NCI-H2227 treated with DMSO at 0.1 percent for 48 hours (cell line): ENCODE results near the gene TNFRSF25.
"Not testable (repeated sequence)": the region's sequence is repeated elsewhere in the genome, so short reads cannot be mapped to it uniquely, and the experiment has no call there.

Source experiments
- DNase-seq: peaks from one replicate; lab custom pipeline; 2025; lab: John Stamatoyannopoulos, UW

Gene TNFRSF25

DNA sequence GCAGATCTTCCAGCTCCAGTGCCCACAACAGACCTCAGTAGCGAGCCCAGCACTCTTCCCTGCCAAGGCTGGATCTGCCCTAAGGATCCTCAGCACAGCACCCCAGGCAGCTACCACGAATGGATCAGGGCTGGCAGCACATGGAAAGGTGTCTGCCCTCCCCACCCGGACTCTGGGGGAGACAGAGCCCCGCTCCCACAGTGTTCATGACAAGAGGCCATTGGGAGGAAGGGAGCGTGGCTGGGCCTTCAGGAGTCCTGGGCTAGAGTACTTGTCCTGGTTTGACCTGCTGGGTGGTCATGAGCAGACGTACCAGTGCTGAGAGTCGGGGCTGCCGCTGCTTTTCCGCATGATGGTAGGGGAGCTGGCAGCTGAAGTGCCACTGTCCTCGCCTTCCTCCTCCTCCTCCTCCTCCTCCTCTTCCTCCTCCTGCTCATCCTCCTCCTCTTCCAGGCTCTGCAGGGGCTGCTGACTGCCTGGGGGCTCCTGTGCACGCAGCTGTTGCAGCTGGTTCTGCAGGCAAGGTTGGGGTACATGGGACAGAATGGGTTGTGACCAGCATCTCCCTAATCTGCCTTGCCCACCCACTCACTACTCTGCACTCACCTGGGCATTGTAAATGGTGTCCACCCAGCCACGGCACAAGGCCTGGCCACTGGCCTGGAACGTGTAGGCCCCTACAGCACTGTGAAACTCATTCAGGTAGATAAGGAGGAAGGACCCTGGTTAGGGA, 2.9 kb upstream of the TNFRSF25 start:
- DNase-seq: no peak

DNA sequence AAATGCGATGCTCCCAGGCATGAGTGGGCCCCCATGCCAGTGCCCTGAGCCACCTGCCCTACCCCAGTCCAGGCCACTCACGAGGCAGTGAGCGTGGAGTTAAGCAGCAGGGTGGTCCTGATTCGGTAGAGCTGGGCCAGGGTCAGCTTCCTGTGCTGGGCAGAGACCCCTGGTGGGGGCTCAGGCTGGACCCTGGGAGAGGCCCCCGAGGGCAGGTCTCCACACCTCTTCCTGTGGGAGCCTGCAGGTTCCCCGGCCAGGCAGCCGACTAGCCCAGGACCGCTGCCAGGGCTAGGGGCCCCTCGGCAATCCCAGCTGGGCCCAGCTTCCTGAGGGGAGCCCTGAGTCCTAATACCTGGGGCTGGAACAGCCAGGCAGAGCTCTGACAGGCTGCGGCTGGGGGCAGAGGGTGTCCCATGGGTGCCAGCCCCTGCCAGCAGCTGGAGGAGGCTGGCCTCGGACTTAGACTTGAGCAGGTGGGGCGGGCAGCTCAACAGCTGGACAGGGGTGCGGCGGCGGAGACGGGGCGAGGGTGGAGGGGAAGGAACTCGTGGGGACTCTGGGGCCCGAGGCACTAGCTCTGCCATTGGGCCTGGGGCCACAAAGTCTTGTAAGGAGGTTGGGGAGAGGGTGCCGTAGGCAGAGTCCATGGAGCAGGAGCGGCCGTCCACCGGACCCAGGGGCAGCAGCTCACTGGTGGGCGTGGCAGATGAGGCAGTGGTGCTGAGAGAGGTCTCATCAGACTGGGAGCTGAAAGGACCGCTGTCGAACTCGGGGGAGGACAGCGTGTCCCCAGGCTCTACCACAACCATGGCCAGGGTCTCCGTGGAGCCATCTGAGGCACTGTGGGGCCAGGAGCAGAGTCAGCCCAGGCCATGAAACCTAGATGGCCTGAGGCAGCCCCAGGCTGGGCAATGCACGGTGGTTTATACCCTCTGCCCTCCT, 2.0 kb upstream of the TNFRSF25 start:
- DNase-seq: no peak

DNA sequence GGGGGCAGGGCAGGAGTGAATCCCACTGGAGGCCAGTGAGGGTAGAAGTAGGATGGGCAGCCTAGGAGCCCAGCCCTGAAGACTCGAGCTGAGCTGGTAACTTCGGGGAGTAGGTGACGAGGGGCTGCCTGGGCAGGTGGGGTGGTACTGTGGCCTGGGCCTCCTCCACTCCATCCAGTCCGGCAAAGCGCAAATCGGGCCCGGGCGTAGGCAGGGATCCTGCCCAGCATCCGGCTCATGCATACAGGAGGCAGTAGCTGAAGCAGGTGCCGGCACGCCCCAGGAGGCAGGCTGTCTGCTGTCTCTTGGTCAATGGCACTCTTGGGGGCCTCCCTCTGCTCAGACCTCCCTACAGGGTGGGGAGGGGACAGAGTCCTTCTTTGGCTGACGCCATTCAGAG, 1.3 kb upstream of the TNFRSF25 start:
- DNase-seq: no peak

DNA sequence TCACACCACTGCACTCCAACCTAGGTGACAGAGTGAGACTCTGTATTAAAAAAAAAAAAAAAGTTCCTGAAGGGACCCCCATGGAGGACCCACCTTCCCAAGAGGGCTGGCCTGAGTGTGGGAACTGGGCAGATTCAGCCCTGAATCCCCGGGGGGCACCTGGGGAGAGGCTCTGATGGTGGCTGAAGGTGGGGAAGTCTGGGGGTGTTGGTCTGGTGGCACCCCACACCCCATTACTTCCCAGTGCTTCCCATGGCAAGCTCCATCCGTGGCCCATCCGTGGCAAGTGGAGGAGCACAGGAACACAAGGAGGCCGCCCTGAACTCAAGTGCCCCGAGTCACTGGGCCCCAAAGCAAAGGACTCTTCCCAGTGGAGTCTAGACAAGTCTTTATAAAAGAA, 778 bp upstream of the TNFRSF25 start:
- DNase-seq: no peak

DNA sequence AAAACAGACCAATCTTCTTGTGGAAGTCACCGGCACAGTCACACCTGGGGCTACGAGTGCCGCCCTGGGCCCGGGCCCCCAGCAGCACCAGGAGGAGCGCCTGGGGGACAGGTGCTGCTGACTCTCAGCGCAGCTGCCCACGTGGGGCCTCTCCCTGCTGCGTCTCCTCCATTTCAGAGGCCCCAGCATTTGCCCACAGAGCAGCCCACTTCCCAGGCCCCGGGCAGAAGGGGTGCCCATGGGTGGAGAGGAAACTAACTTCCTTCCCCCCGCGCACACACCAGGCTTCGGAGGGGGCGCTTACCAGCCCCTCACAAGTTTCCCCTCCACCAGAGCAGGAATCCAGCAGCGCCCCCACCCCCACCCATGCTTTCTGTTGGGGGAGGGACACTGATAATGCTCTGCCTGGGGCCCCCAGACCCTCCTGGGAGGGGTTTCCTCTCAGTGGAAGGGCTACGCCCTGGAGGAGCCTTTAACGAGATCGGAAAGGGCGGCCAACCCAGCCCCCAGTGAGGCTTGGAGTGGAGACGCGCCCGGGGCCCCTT, 440 bp downstream of the TNFRSF25 start:
- no peak for DNase-seq

DNA sequence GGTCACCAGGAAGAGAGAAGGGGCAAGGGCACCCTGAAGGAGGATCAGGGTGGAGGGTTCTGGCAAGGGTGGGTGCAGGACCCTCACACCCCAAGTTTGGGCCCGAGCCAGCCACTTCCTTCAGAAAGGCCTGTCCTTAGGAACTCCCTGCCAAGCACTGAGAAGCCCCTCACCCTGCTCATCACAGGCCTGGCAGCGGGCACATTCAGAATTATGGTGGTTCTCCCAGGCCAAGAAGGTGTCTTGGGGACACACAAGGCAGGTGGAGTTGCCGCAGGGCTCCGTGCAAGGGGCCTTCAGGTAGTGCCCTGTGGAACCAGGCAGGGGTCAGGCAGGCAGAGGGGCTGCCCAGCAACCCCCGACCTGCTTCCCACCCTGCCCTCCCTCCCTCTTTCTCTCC, 1.1 kb downstream of the TNFRSF25 start:
- no peak for DNase-seq

DNA sequence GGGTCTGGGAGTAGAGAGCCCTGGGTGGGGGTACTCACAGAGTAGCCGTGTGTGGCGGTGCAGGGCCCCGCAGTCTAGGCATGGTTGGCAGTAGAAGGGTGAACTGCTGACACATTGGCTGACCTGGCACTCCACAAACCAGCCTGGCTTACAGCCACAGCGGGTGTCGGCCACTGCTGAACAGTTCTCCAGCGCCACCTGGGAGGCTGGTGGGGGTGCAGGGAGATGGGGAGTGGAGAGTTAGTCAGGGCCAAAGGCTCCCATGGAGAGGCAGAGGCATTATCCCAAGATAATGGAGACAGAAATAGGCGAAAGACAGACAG, 1.5 kb downstream of the TNFRSF25 start:
- DNase-seq: no peak

DNA sequence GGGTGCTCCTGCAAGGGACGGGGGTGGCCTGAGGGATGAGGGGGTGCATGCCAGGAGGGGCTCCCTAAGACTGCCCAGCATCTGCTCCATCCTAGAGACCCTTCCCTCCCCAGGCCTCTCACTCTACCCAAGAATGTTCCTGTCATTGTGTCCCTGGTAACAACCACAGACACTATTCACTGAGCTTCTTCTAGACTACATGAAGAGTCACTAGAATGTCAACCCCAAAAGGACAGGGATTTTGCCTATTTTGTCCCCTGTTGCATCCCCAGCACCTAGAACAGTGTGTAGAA, 2.9 kb downstream of the TNFRSF25 start:
- no peak for DNase-seq

DNA sequence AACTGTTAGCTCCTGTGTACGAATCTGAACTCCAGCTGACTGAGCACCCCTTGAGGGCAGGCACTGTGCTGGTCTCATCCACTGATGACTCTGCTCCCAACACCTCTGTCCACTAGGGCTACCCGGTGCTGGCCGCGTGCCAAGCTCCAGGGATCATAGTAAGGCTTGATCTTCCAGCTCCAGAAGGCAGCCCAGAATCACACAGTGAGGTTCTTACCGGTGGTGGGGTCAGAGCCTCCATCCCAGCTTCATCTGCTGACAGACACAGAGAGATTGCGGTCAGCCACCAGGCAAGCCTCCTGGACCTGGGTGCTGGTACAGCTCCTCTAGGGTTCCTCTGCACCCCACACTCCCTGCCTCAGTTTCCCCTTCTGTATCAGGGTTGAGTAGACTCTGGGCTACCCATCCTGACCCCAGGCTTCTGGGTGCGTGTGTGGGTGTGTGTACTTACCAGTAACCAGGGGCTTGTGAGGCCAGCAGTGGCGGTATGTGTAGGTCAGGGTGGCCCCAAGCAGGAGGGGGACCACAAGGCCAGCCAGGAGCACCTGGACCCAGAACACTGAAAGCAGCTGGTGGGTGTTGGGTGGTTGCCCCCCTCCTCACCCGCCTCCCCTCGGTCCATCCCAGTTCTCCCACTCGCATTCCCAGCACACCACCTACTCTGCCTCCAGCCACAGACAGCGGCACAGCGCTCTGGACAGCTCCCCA, 3.4 kb downstream of the TNFRSF25 start:
- no peak for DNase-seq

DNA sequence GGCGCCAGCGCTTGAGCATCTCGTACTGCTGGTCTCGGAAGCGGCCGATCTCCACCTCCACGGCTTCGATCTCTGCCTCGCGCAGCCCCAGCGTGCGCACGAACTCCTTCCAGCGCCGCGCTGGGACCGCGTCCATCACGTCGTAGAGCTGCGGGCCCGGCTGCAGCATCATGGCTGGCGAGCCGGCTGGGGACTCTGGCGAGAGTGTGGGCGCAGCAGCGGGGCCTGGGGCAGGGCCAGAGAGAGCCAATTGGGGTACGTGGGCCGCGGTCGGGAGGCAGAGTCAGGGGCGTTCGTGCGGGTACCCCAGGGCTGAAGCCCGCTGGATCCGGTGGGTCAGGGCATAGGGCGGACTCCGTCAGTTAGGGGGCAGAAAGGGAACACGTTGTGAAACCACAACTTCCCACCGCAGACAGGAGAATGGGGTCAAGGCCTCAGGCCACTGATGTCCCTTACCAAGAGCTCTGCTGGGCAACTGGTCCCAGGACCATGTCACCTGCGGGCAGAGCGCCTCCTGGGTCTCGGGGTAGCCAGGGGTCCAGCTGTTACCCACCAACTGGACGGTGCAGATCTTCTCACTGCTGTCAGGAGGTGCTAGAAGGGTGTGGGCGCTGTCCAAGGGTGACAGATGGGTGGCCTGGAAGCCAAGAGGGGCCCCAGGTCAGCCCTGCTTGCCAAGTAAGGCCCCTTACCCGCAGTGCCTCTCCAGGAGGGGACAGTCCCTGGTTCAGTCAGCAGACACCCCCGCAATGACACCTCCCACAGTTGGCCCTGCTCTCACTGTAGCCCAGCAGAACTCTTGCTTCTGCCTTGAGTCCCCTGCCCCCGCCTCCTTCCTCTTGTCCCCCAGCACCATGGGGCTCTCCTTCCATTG, 4.2 kb downstream of the TNFRSF25 start:
- no peak for DNase-seq

DNA sequence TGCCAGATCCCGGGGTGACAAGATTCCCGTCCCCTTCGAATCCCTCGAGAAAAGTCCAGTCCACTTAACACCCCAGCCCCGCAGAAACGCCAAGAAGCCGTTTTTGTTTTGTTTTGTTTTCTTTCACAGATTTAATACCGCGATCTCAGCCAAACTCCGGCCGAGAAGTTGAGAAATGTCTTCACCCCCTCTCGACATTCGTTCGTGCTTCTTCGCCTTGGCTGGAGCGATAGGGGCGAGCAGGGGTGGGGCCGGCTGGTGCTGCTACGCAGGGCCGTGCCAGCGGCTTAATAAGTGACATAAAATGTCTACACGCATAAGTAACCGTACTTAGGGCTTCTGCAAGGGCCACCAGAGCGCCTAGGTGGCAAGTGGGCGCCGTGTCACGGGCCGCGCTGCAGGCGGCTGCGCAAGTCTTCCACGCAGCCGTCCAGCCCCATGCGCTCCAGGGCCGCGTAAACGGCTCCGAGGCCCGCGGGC, 4.9 kb downstream of the TNFRSF25 start:
- DNase-seq: no peak

DNA sequence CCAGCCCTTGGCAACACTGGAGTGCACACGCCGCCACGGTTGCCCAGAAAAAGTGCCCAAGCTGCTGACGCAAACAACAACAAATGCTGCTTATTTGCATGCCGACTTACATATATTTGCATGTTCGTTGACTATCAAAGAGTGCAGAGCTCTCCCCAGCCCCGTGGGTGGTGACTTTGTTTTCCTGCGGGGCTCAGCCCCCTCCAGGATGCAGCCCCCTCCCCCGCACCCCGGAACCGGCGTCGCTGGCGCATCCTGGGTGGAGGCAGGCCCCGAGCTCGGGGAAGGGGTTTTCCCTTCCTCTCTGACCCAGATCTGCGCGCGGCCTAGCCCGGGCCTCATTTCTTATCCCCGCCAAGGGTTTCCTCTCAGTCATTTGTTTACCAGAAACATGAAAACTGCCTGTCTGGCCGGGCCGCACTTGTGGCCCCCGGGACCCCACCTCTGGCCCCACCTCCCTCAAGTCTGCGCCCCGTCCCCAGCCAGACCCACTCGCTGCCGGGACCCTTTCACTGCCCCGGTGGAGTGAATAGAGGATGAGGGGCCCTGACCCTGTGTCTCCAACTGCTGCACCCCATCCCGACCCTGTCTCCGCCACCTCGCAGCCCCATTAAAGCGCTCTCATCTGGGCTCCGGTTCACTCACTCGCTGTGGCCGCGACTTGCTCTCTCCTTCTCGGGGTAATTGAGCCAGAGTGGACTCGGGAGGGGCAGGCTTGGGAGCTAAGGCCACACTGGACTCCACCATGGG, 5.5 kb downstream of the TNFRSF25 start:
- DNase-seq: no peak

DNA sequence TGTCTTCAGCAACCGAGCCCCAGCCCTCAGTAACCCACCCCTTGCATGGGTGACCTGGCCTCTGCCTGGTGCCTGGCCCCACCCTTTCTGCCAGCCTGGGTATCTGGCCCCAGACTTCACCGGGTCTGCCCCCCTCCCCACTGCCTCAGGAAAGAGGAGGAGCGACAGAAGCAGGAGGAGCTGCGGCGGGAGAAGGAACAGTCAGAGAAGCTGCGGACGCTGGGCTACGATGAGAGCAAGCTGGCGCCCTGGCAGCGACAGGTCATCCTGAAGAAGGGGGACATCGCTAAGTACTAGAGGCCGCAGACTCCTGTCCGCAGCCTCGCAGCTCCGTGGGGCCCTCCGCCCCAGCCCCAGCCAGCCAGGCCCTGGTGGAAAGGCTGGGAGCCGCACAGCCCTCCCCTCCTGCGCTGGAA, 6.1 kb downstream of the TNFRSF25 start:
- no peak for DNase-seq

DNA sequence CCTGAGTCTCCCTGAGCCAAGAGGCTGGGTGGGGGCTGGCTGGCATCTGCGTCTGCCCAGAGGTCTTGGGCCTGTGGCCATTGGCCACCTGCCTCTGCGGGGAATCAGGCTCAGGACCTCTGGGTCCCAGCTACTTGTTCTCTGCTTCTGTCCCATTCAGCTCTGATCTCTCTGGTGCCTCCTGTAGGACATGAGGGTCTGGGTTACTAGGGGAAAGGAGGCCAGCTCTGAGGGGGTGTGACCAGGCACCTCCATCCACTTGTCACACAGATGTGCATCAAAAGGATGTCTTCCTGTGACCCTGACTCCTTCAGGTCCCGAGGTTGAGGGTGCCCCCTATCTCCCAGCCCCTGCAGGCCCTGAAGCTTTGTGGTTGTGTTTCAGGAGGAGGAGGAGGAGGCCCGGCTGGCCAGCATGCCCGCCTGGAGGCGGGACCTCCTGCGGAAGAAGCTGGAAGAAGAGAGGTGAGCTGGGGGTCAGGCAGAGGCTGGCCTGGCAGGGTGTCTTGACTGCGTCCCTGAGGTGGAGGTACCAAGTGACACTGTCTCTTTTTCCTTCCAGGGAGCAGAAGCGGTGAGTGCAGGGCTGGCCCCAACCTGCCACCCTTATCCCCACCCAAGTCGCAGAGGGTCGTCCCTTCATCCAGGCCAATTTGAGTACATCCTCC, 9.0 kb downstream of the TNFRSF25 start:
- DNase-seq: no peak

DNA sequence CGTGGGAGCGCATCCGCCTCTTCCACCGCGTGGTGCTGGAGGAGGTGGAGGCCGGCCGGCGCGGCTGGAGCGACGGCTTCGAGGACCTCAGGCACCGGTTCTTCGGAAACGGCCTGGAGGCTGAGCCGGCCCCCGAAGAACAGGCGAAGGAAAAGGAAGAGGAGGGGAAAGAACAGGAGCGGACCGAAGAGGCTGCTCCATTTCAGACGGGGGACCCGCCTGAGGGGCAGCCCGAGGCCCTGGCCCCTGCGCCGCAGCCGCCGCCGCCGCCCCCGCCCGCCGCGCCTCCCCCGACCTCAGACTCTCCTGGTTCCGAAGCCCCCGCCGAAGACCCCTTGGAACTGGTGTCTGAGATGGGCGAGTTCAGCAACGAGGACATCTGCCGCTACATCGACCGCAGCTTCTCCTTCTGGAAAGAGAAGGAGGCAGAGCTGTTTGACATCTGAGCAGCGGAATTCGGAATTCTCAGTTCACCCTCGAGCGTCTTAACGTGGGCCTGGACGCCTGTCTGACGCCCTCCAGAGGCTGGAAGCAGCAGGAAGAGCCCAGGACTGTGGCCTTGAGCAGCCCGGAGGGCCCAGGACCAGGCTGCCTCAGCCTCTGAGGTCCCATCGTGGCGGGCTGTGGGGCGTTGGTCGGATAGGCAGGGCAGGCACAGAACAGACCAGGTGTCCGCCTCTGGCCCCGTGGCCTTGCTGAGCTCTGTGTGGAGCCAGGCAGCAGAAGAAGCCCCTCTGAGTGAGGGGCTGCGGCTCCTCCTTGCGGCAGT, 10.0 kb downstream of the TNFRSF25 start:
- DNase-seq: not testable (repeated sequence)

DNA sequence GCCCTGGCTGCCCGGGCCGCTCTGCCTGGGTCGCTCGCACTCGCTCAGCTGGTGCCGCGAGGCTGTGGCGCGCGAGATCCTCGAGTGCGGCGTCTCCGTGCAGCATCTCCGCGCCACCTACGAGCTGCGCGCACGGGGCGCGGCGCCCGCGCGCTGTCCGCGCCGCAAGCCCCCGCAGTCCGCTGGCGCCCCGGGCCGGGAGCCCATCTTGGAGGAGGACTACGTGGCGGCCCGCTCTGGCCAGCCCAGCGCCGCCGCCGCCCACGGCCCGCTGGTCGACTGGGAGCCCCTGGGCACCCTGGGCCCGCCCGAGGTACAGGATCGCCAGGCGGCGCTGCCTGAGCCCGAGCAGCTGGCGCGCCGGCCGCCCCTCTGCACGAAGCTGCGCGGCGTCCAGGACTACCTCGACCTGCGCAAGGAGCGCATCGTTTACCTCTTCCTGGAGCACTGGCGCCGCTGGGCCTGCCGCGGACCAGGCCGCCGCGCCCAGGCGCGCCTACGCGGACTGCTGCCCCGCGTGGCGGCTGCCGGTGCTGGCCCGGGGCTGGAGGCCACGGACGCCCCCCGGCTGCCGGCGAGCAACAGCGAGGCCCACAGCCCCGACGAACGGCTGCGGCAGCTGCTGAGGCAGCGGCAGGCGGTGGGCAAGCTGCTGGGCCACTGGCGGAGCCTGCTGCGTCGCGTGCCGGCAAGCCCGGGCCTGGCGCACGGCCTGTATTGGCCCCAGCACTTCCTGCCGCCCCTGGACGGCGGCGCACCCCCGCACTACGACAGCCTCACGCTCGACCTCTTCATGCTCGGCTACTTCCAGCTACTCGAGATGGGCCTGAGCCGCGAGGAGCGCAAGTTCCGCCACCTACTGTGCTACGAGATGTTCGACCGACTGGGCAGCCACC, 10.9 kb downstream of the TNFRSF25 start:
- DNase-seq: no peak

DNA sequence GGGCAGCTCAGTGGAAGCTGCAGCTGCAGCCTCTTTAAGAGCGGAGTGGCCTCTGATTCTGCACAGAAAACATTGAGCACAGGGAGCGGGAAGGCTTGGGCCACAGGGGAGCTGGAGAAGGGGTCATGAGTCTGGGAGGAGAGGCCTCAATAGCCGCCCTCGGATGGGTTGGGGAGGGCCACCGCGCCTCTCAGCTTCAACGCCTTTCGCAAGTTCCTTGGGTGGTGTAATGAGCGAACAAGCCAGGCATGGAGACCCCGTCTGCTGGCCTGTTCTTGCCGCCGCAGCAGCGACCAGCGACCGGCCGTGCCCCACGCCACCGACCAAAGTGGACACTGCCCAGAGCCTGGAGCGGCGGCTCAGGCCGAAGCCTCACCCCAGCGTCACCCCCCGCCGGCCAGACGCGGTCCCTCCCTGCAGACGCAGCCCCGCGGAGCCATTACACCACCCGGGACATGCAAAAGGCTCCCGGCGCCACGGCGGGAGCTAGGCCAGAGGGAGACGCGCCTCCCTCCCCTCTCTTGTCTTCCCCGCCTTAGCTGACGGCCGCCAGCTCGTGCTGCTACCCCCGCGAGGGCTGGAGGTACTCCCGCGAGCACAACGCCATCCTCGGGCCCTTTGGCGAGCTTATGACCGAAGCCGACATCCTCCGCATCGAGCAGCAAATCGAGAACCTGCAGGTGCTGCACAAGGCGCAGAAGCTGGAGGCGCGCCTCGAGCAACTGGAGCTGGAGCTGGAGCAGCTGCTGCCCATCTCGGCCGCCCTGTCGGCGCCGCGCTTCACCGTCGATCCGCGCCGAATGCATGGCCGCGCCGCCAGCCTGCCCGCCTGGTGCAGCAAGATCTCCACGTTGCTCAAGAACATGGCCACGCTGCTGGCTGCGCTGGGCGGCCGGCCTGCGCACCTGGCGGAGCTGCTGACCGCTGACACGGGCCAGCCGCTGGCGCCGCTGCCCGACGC, 11.8 kb downstream of the TNFRSF25 start:
- DNase-seq: not testable (repeated sequence)
